ENCODE measurements around the gene PMFBP1. TPM values are rescaled to one million over a fixed set of nuclear protein-coding genes. Genes with fewer than 3 reads are reported as not detected.

The PMFBP1 gene
- polyA plus RNA-seq, 1 experiment: 0.07 TPM

DNA sequence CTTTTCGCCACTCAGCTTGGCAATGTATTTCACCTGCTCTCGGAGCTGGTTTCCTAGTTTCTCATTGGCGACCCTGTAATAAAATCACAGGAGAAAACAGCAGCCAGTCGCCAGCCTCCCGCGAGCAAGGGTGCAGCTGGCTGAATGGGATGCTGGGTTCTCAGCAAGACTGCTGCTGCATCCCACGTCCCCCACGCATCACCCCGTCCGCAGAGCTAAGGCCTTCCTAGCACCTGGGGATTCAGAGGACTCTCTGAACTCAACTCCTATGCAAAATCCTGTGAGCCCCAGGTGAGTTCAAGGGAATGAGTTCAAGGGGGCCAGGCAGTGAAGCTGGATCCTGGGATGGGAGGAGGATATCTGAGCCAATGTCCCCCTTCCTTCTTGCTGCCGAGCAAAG is 49.0 kb downstream of the PMFBP1 start:
- ChIA-PET POLR2A (interaction anchor here (0.6 kb wide), 1 partner anchor 984 kb away, joined by 3 read pairs; no protein-coding TSS in a partner anchor), CTCF (interaction anchor here (1.3 kb wide), 1 partner anchor 710 kb away, joined by 3 read pairs; no protein-coding TSS in a partner anchor)
- Histone ChIP-seq H3K27me3 (ENCODE audit: control insufficient read depth, insufficient read depth, low read length) (no peaks in the 10 kb centered on the region), H3K36me3 (ENCODE audit: control insufficient read depth, insufficient read depth, low read length) (no peaks in the 10 kb centered on the region), H3K4me3 (ENCODE audit: low read depth, low read length) (no peak overlapping the region)
- DNase-seq (ENCODE audit: low read depth): no peak
- TF ChIP-seq, protein P1, sequence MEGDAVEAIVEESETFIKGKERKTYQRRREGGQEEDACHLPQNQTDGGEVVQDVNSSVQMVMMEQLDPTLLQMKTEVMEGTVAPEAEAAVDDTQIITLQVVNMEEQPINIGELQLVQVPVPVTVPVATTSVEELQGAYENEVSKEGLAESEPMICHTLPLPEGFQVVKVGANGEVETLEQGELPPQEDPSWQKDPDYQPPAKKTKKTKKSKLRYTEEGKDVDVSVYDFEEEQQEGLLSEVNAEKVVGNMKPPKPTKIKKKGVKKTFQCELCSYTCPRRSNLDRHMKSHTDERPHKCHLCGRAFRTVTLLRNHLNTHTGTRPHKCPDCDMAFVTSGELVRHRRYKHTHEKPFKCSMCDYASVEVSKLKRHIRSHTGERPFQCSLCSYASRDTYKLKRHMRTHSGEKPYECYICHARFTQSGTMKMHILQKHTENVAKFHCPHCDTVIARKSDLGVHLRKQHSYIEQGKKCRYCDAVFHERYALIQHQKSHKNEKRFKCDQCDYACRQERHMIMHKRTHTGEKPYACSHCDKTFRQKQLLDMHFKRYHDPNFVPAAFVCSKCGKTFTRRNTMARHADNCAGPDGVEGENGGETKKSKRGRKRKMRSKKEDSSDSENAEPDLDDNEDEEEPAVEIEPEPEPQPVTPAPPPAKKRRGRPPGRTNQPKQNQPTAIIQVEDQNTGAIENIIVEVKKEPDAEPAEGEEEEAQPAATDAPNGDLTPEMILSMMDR (IDR thresholded peaks at IDR 0.05; ENCODE audit: insufficient read depth, low read depth, low read length): no peak

DNA sequence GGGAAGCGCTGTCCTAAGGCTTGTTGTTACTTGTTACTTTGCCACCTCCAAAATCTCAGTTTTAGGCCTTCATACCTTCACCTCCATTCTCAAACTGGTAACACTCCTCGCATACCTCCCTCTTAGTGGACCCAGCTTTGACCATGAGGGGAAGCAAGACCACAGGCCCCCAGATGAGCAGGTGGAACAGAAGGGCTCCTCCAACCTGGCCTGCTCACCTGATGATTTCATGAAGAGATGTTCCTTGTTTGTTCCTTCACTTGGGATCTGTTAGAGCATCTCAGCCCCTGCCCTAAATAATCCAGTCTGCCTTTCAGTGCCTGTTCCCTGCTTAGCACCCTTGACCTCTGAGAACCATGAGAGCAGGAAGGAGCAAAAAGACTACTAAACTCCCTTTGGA is 49.6 kb downstream of the PMFBP1 start:
- Histone ChIP-seq H3K4me3 (ENCODE audit: low read depth, low read length) (no peak overlapping the region), H3K36me3 (ENCODE audit: control insufficient read depth, insufficient read depth, low read length) (no peaks in the 10 kb centered on the region), H3K27me3 (ENCODE audit: control insufficient read depth, insufficient read depth, low read length) (no peaks in the 10 kb centered on the region)
- POLR2A ChIA-PET: interaction anchor here (0.6 kb wide), 1 partner anchor 985 kb away, joined by 3 read pairs; no protein-coding TSS in a partner anchor
- DNase-seq (ENCODE audit: low read depth): no peak
- TF ChIP-seq, protein P1 (IDR thresholded peaks at IDR 0.05; ENCODE audit: insufficient read depth, low read depth, low read length): no peak
- CTCF ChIA-PET: interaction anchor here (0.8 to 1.3 kb wide), 3 partner anchors 25 to 710 kb away, joined by 3 to 4 read pairs (median 3); no protein-coding TSS in a partner anchor

DNA sequence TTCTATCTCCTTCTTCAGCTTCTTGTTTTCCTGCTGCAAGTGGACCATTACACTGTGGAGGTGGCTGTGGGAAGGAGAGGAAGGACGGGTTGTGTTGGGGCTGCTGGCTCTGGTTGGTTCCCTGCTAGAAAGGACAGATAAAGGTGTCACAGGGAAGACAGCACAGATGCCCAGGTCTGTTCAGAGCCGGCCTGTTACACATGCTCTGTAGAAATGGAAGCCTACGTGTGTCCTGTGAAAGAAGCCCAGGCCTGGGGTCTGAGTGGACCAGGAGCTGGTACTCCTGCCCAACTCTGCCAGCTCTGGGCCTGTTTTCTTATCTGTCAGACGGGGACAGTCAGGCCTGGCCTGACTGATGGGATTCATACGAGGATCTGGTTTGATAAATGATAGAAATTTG is 51.9 kb downstream of the PMFBP1 start:
- DNase-seq (ENCODE audit: low read depth): no peak
- no peaks in the 10 kb centered on the region for H3K36me3 ChIP-seq (ENCODE audit: control insufficient read depth, insufficient read depth, low read length)
- ChIA-PET CTCF (interaction anchor here (1.1 to 1.2 kb wide), 3 partner anchors 10 to 713 kb away, joined by 3 to 4 read pairs (median 3); no protein-coding TSS in a partner anchor), POLR2A (no interaction called here)
- H3K27me3 ChIP-seq (ENCODE audit: control insufficient read depth, insufficient read depth, low read length): no peaks in the 10 kb centered on the region
- TF ChIP-seq, protein P1 (IDR thresholded peaks at IDR 0.05; ENCODE audit: insufficient read depth, low read depth, low read length): no peak
- no peak overlapping the region for H3K4me3 ChIP-seq (ENCODE audit: low read depth, low read length)

DNA sequence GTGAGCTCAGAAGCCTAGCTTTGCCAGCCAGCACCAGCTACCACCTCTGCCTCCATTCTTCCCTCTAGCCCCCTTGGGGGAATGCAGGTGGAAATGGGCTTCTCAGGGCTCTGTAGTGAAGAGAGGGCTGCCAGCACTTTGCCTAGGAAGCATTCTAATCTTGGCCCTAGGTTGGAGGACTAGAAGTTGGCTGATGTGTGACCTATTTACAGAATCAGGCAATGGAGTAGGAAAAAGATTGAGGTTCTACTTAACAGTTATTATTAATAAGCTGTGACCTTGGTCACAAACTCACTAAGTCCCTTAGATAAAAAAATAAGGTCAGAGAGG is 58.4 kb downstream of the PMFBP1 start:
- CTCF ChIA-PET: interaction anchor here (1.4 to 1.5 kb wide), 2 partner anchors 12 to 14 kb away, joined by 4 to 6 read pairs; no protein-coding TSS in a partner anchor

DNA sequence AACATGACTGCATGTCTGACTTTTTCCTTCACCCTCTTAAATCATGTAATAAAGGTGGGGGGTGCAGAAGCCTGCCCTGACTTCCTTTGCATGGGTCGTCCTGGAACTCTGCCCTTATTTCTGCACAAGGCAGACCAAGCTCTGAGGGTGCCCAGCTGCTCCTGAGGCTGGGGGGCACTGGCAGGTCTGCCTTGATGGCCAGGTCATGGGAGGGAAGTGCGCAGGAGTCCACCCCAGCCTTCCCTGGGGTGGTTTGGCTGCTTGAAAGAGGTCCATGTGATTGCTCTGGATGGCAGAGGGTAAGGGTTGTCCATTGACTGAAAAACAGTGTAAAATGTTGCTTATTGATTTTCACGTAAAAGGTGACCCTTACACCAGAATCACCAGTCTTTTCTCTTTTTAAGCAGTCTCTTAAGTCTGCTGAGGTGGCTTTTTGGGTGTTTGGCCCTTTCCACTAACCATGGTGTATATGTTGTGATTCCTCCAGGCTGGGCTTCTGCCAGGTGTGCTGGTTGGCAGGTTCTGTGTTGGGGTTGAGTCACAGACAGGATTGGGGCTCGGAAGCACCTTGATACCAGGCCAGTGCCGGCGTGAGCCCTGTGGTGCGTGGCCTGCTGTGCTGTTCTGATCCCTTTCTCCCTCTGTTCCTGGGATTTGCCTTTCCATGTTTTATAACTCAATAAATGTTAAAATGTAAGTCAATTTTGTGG is 58.9 kb downstream of the PMFBP1 start:
- no peaks in the 10 kb centered on the region for H3K27me3 ChIP-seq (ENCODE audit: control insufficient read depth, insufficient read depth, low read length)
- H3K4me3 ChIP-seq (ENCODE audit: low read depth, low read length): no peak overlapping the region
- ChIA-PET CTCF (interaction anchor here (1.4 to 1.5 kb wide), 2 partner anchors 12 to 13 kb away, joined by 4 to 6 read pairs; no protein-coding TSS in a partner anchor), POLR2A (no interaction called here)
- H3K36me3 ChIP-seq (ENCODE audit: control insufficient read depth, insufficient read depth, low read length): peaks cover 30% of the 10 kb centered on the region
- no peak for DNase-seq (ENCODE audit: low read depth)
- TF ChIP-seq, protein P1 (IDR thresholded peaks at IDR 0.05; ENCODE audit: insufficient read depth, low read depth, low read length): no peak

More for the DNA sequence above, 58.4 kb downstream of the PMFBP1 start:
- TF ChIP-seq, protein P1 (IDR thresholded peaks at IDR 0.05; ENCODE audit: insufficient read depth, low read depth, low read length): no peak
- DNase-seq (ENCODE audit: low read depth): no peak
- POLR2A ChIA-PET: no interaction called here
- peaks cover 26% of the 10 kb centered on the region for H3K36me3 ChIP-seq (ENCODE audit: control insufficient read depth, insufficient read depth, low read length)
- H3K27me3 ChIP-seq (ENCODE audit: control insufficient read depth, insufficient read depth, low read length): no peaks in the 10 kb centered on the region
- no peak overlapping the region for H3K4me3 ChIP-seq (ENCODE audit: low read depth, low read length)
